GM12878 (cell line): ENCODE results near the gene CCDC63.

Experiments used
- BRCA1 ChIP-seq: IDR thresholded peaks from 2 replicates; pipeline ENCODE4 v1.6.1; 2011; ENCODE audit warnings: low read depth, low read length, improper control_type of control experiment
- CHD4 ChIP-seq: fragments of 200-600 bp; sonication (generic); IDR thresholded peaks from 2 replicates; pipeline ENCODE4 v1.6.1; 2016; ENCODE audit warnings: mild to moderate bottlenecking
- ESRRA ChIP-seq: IDR thresholded peaks from 2 replicates; pipeline ENCODE4 v1.6.1; 2012; ENCODE audit warnings: mild to moderate bottlenecking, low read length, improper control_type of control experiment
- MYC ChIP-seq: IDR thresholded peaks from 2 replicates; pipeline ENCODE4 v1.6.1; 2011; ENCODE audit warnings: mild to moderate bottlenecking, low read length, moderate library complexity, inconsistent platforms; ENCODE audit not compliant: insufficient read depth, insufficient replicate concordance, insufficient read length, severe bottlenecking
- NFIC ChIP-seq: IDR thresholded peaks from 2 replicates; pipeline ENCODE4 v1.6.1; 2012; ENCODE audit warnings: low read depth, mild to moderate bottlenecking, inconsistent platforms, low read length, moderate library complexity
- PML ChIP-seq: IDR thresholded peaks from 2 replicates; pipeline ENCODE4 v1.6.1; 2012; ENCODE audit warnings: low read length, inconsistent platforms
- POLR2A ChIP-seq: IDR thresholded peaks from 2 replicates; pipeline ENCODE4 v1.6.1; 2011; ENCODE audit warnings: low read depth, mild to moderate bottlenecking, low read length
- RELA ChIP-seq: fragments of 450-650 bp; IDR thresholded peaks from 2 replicates; pipeline ENCODE4 v1.8.0; 2014; ENCODE audit warnings: borderline replicate concordance; ENCODE audit not compliant: partially characterized antibody
- SPI1 ChIP-seq: IDR thresholded peaks from 2 replicates; pipeline ENCODE4 v1.6.1; 2011; ENCODE audit warnings: low read depth, mild to moderate bottlenecking, low read length, moderate library complexity, borderline replicate concordance; ENCODE audit not compliant: insufficient read depth
- TAF1 ChIP-seq: IDR thresholded peaks from 2 replicates; pipeline ENCODE4 v1.6.1; 2011; ENCODE audit warnings: mild to moderate bottlenecking, low read depth, low read length, borderline replicate concordance
- TCF7 ChIP-seq: IDR thresholded peaks from 2 replicates; pipeline ENCODE4 v1.6.1; 2014; ENCODE audit warnings: antibody characterized with exemption, borderline replicate concordance
- TF ChIP-seq, protein P1 (sequence below), 3 experiments: IDR thresholded peaks in 2 of 3; conservative IDR thresholded peaks in 1 of 3; 2 replicates each; pipeline ENCODE4 v1.5.1; 2011; ENCODE audit warnings: low read depth in 3 of 3, low read length in 3 of 3, mild to moderate bottlenecking in 3 of 3, control low read depth in 2 of 3, moderate library complexity in 2 of 3, inconsistent platforms in 1 of 3, mixed read lengths in 1 of 3; ENCODE audit not compliant: control insufficient read depth in 2 of 3, insufficient read depth in 1 of 3; ENCODE audit errors: extremely low read depth in 1 of 3

DNA sequence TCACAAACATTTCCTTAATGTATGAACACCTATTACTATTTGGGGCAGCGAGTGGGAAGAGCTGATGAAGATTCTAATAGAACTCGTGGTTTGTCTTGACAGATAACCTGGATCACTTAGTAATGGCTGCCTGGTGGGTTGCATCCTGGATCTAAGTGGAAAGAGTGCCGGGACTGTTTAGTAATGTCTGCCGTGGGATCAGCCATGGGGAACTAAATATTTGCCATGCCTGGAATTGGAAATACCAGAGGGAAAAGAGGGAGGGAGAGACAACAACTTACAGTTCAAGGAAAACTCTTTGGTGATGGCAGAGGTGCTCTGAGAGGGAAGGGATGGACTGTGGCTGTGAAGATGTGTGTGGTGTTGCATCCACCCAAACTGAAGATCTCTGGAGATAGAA is 21.3 kb upstream of the CCDC63 start:
- no peak for TF ChIP-seq POLR2A
- no peak for TF ChIP-seq TAF1
- TF ChIP-seq BRCA1: no peak
- TF ChIP-seq MYC: no peak
- TF ChIP-seq ESRRA: no peak
- no peak for TF ChIP-seq SPI1
- no peak for TF ChIP-seq RELA
- no peak for TF ChIP-seq CHD4
- no peak for TF ChIP-seq PML
- no peak for TF ChIP-seq TCF7
- TF ChIP-seq, protein P1, sequence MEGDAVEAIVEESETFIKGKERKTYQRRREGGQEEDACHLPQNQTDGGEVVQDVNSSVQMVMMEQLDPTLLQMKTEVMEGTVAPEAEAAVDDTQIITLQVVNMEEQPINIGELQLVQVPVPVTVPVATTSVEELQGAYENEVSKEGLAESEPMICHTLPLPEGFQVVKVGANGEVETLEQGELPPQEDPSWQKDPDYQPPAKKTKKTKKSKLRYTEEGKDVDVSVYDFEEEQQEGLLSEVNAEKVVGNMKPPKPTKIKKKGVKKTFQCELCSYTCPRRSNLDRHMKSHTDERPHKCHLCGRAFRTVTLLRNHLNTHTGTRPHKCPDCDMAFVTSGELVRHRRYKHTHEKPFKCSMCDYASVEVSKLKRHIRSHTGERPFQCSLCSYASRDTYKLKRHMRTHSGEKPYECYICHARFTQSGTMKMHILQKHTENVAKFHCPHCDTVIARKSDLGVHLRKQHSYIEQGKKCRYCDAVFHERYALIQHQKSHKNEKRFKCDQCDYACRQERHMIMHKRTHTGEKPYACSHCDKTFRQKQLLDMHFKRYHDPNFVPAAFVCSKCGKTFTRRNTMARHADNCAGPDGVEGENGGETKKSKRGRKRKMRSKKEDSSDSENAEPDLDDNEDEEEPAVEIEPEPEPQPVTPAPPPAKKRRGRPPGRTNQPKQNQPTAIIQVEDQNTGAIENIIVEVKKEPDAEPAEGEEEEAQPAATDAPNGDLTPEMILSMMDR (IDR thresholded peaks at IDR 0.05 in 2 of 3, conservative IDR thresholded peaks at IDR 0.05 in 1 of 3; ENCODE audit: control insufficient read depth in 2 of 3, extremely low read depth in 1 of 3, insufficient read depth in 1 of 3, low read depth in 3 of 3, low read length in 3 of 3): no peak
- TF ChIP-seq NFIC: no peak
